Esophagus squamous epithelium (tissue), 4 donors: ENCODE results near the gene OR10H1.

Experiments
- POLR2A ChIP-seq, 4 donors: fragments of 450-650 bp; IDR thresholded peaks; one replicate each; pipeline ENCODE4 v1.6.1; 2017; ENCODE audit warnings: antibody characterized with exemption in 4 of 4, mild to moderate bottlenecking in 4 of 4, moderate library complexity in 3 of 4
- TF ChIP-seq, protein P1 (sequence below), 6 experiments: fragments of 450-650 bp in 4 of 6; fragments of 200-600 bp in 2 of 6; sonication (generic) in 2 of 6; IDR thresholded peaks; one replicate each; pipeline ENCODE4 v1.5.1; 2016 to 2019; ENCODE audit warnings: antibody characterized with exemption in 6 of 6, mild to moderate bottlenecking in 4 of 6, moderate library complexity in 4 of 6

DNA sequence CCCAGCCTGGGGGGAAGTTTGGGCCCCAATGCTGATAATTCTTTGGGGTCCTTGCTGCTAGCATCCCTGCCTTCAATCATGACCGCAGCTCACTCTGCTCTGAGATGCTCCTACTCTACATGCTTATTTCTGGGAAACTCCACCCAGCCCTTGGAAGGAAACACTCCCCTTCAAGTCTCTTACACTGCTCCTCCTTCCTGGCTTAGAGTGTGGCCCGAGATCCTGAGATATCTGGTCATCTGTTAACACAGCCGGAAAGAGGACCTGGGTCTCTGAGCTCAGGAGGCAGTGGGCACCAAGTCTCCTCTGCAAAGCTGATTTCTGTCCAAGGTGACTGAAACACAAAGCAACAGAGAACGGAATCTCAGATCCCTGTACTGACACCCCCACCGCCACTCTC lies 49.4 kb upstream of the OR10H1 start:
- TF ChIP-seq POLR2A (IDR thresholded peaks at IDR 0.05): no peak
- TF ChIP-seq, protein P1, sequence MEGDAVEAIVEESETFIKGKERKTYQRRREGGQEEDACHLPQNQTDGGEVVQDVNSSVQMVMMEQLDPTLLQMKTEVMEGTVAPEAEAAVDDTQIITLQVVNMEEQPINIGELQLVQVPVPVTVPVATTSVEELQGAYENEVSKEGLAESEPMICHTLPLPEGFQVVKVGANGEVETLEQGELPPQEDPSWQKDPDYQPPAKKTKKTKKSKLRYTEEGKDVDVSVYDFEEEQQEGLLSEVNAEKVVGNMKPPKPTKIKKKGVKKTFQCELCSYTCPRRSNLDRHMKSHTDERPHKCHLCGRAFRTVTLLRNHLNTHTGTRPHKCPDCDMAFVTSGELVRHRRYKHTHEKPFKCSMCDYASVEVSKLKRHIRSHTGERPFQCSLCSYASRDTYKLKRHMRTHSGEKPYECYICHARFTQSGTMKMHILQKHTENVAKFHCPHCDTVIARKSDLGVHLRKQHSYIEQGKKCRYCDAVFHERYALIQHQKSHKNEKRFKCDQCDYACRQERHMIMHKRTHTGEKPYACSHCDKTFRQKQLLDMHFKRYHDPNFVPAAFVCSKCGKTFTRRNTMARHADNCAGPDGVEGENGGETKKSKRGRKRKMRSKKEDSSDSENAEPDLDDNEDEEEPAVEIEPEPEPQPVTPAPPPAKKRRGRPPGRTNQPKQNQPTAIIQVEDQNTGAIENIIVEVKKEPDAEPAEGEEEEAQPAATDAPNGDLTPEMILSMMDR (IDR thresholded peaks at IDR 0.05): no peak
